HEK293T (cell line): ENCODE measurements around the gene NFATC1.

Experiments used
- ARNT ChIP-seq: fragments of 450-650 bp; IDR thresholded peaks from 2 replicates; pipeline ENCODE4 v1.6.1; 2017; ENCODE audit warnings: mild to moderate bottlenecking
- BHLHE40 ChIP-seq: fragments of 450-650 bp; IDR thresholded peaks from 2 replicates; pipeline ENCODE4 v1.6.1; 2016; ENCODE audit warnings: mild to moderate bottlenecking, moderate library complexity, borderline replicate concordance
- CTBP1 ChIP-seq: fragments of 450-650 bp; IDR thresholded peaks from 2 replicates; pipeline ENCODE4 v1.6.1; 2016; ENCODE audit warnings: borderline replicate concordance
- ELF4 ChIP-seq: fragments of 450-650 bp; IDR thresholded peaks from 2 replicates; pipeline ENCODE4 v1.6.1; 2017; ENCODE audit warnings: antibody characterized with exemption
- FOXA1 ChIP-seq: fragments of 450-650 bp; IDR thresholded peaks from 2 replicates; pipeline ENCODE4 v1.6.1; 2016; ENCODE audit warnings: mild to moderate bottlenecking
- FOXK2 ChIP-seq: fragments of 450-650 bp; IDR thresholded peaks from 2 replicates; pipeline ENCODE4 v1.6.1; 2016; ENCODE audit warnings: mild to moderate bottlenecking
- FOXM1 ChIP-seq: fragments of 450-650 bp; IDR thresholded peaks from 2 replicates; pipeline ENCODE4 v1.6.1; 2017; ENCODE audit warnings: mild to moderate bottlenecking, borderline replicate concordance
- HDGF ChIP-seq: fragments of 450-650 bp; IDR thresholded peaks from 2 replicates; pipeline ENCODE4 v1.6.1; 2017; ENCODE audit warnings: antibody characterized with exemption, borderline replicate concordance
- L3MBTL2 ChIP-seq: fragments of 450-650 bp; conservative IDR thresholded peaks from 2 replicates; pipeline ENCODE4 v1.6.1; 2016; ENCODE audit warnings: mild to moderate bottlenecking
- NFRKB ChIP-seq: fragments of 450-650 bp; IDR thresholded peaks from 2 replicates; pipeline ENCODE4 v1.6.1; 2016; ENCODE audit warnings: mild to moderate bottlenecking, moderate library complexity
- SP1 ChIP-seq: fragments of 450-650 bp; IDR thresholded peaks from 2 replicates; pipeline ENCODE4 v1.6.1; 2017
- SUZ12 ChIP-seq: fragments of 450-650 bp; IDR thresholded peaks from 2 replicates; pipeline ENCODE4 v1.6.1; 2016; ENCODE audit warnings: mild to moderate bottlenecking

DNA sequence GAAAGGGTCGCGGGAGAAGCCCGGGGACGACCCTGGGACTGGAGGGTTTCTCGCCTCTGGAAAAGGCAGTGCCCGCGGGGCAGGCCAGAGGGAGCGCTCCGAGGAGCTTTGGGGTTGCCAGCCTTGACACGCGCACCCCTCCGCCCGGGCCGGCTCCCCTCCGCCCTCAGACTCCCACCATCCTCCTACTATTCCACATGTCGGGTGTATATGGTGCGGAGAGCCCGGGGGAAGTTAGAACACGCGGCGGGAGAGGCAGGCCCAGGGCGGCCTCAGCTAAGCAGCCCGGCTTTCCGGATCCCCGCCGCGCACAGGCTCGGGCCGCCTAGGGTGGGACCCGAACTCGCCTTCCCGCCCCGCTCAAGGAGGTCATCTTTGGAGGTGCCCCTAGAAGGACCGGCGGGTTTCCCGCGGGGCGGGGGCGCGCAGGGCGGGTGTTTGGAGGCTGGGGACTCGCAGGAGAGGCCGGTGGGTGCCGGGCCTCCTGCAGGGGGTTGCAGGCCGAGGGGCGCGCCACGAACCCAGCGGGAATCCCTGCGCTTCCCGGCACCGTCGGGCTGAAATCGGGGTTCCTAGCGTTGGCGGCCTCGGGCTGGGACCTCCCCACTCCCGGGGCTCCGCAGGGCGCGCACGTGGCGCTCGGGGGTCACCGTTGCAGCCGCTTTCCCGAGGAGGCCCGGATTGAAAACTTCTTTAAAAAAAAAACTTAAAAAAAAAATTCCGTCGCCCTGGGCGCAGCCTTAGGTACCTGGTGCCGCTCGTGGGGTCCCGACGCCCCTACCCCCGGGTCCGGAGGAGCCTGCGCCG lies 3.7 kb downstream of the NFATC1 start:
- TF ChIP-seq SP1 (no peak), BHLHE40 (no peak), FOXA1 (no peak), NFRKB (no peak), SUZ12 (no peak), CTBP1 (no peak), HDGF (no peak), FOXK2 (no peak), FOXM1 (no peak), ARNT (no peak), ELF4 (no peak), L3MBTL2 (no peak)
